DOHH2 (cell line): Measurements from ENCODE around the gene KCNIP4.

Experiments used
- CTCF ChIP-seq: fragments of 200-600 bp; sonication (generic); IDR thresholded peaks from one replicate; pipeline ENCODE4 v1.5.1; 2014; ENCODE audit warnings: antibody characterized with exemption, mild to moderate bottlenecking, low read depth, low read length; ENCODE audit not compliant: poor library complexity, severe bottlenecking
- EZH2phosphoT487 ChIP-seq: fragments of 200-600 bp; sonication (generic); IDR thresholded peaks from 2 replicates; pipeline ENCODE4 v1.6.1; 2017; ENCODE audit warnings: borderline replicate concordance, mild to moderate bottlenecking, antibody characterized with exemption, low read length, moderate library complexity, mixed read lengths

GRCh38 chr4:21901281-21901680 lies 47.3 kb downstream of the KCNIP4 start:
- TF ChIP-seq CTCF: no peak
- no peak for TF ChIP-seq EZH2phosphoT487
